Measurements from ENCODE around the gene LRFN2.

Gene LRFN2

GRCh38 chr6:40371095-40371494, 216.1 kb downstream of the LRFN2 start:
- DNase-seq = no peak

GRCh38 chr6:40369891-40370290, 217.3 kb downstream of the LRFN2 start:
- DNase-seq = no peak

GRCh38 chr6:40369042-40369441, 218.1 kb downstream of the LRFN2 start:
- DNase-seq = no peak

- no peak for DNase-seq
Observed at GRCh38 chr6:40362859-40363258, 224.3 kb downstream of the LRFN2 start.

- no peak for DNase-seq
Observed at GRCh38 chr6:40359808-40360207, 227.4 kb downstream of the LRFN2 start.

GRCh38 chr6:40358473-40359460, 228.4 kb downstream of the LRFN2 start:
- no peak for DNase-seq

- no peak for DNase-seq
Observed at GRCh38 chr6:40356242-40356910, 230.8 kb downstream of the LRFN2 start.

GRCh38 chr6:40355532-40355931, 231.6 kb downstream of the LRFN2 start:
- DNase-seq = no peak

- DNase-seq = no peak
Observed at GRCh38 chr6:40355066-40355465, 232.1 kb downstream of the LRFN2 start.

GRCh38 chr6:40353967-40354452, 233.2 kb downstream of the LRFN2 start:
- DNase-seq = no peak

GRCh38 chr6:40353197-40353966, 233.8 kb downstream of the LRFN2 start:
- DNase-seq = no peak

- DNase-seq = no peak
Observed at GRCh38 chr6:40352527-40353170, 234.5 kb downstream of the LRFN2 start.

- no peak for DNase-seq
Observed at GRCh38 chr6:40352006-40352405, 235.2 kb downstream of the LRFN2 start.

GRCh38 chr6:40350747-40351217, 236.4 kb downstream of the LRFN2 start:
- no peak for DNase-seq

GRCh38 chr6:40349901-40350746, 237.0 kb downstream of the LRFN2 start:
- DNase-seq = no peak

- DNase-seq = no peak
Observed at GRCh38 chr6:40349123-40349900, 237.9 kb downstream of the LRFN2 start.

- no peak for DNase-seq
Observed at GRCh38 chr6:40348591-40348990, 238.6 kb downstream of the LRFN2 start.

- DNase-seq = no peak
Observed at GRCh38 chr6:40347571-40348011, 239.6 kb downstream of the LRFN2 start.

- no peak for DNase-seq
Observed at GRCh38 chr6:40346246-40346645, 240.9 kb downstream of the LRFN2 start.

GRCh38 chr6:40344566-40345167, 242.5 kb downstream of the LRFN2 start:
- no peak for DNase-seq
